ENCODE results near the gene BFSP1. TPM values are rescaled to one million over a fixed set of nuclear protein-coding genes. Genes with fewer than 3 reads are reported as not detected.

The BFSP1 gene
- total and polyA plus RNA-seq, 2 of the 8 experiments (the other 6 are each of a cell fraction or from before 2014, with no cell fraction given) = 1.5 to 2.5 TPM

DNA sequence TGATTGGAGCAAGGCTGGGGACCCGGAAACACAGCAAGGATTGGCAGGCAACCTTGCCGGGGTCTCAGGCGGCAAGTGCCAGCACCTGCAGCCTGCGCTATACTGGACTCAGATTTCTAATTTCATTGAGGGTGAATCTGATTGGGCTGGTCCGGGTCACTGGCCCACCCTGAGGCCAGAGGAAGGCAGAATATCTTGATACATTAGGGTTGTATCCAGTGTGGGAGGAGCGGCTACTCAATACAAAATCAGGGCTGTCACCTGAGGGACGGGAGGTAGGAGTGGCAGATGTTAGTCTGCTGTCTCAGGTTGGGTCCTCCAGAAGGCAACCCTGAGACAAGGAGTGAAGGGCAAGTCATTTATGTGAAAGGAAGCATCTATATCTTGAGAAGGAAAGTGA lies 40.7 kb downstream of the BFSP1 start:
- Histone ChIP-seq H3K18ac (ENCODE audit: extremely low read depth, low read length) (no peak overlapping the region), H3K23me2 (ENCODE audit: low read depth, low read length) (no peaks in the 10 kb centered on the region), H2BK12ac (ENCODE audit: low read depth, low read length) (no peak overlapping the region), H3K14ac (ENCODE audit: insufficient read length) (no peak overlapping the region), H4K91ac (replicated peaks; ENCODE audit: insufficient read length, low read length) (no peak overlapping the region), H2BK15ac (ENCODE audit: low read length) (no peak overlapping the region), H4K20me1 (replicated peaks in 1 of 2; ENCODE audit: control insufficient read depth in 1 of 2, insufficient read depth in 2 of 2, low read length in 2 of 2) (no peaks in the 10 kb centered on the region), H2BK120ac (replicated peaks; ENCODE audit: low read depth, low read length) (no peak overlapping the region), H4K8ac (ENCODE audit: extremely low read depth, insufficient read depth, low read length) (no peak overlapping the region), H2AFZ (ENCODE audit: low read length) (no peak overlapping the region), H3K4ac (replicated peaks; ENCODE audit: insufficient read length, low read depth, low read length) (no peak overlapping the region), H3K27me3 (replicated peaks in 1 of 4; ENCODE audit: control insufficient read depth in 3 of 4, extremely low read depth in 1 of 4, insufficient read depth in 3 of 4, low read length in 3 of 4) (no peaks in the 10 kb centered on the region), H2AK5ac (ENCODE audit: low read depth, low read length) (no peak overlapping the region), H2BK20ac (ENCODE audit: low read length) (no peak overlapping the region), H3K56ac (replicated peaks; ENCODE audit: insufficient read length, low read depth, low read length) (no peak overlapping the region), H3K79me1 (ENCODE audit: low read depth, low read length) (no peaks in the 10 kb centered on the region), H3K36me3 (ENCODE audit: control insufficient read depth in 2 of 4, insufficient read depth in 4 of 4, low read length in 3 of 4) (no peaks in the 10 kb centered on the region), H2BK5ac (ENCODE audit: low read depth, low read length) (no peak overlapping the region), H3K4me1 (replicated peaks in 1 of 4; ENCODE audit: control insufficient read depth in 3 of 4, insufficient read depth in 4 of 4, low read length in 3 of 4) (no peaks in the 10 kb centered on the region), H3K9me3 (ENCODE audit: insufficient read depth in 2 of 2, low read depth in 1 of 2, low read length in 1 of 2) (no peaks in the 10 kb centered on the region), H3K4me3 (ENCODE audit: extremely low read depth in 1 of 4, insufficient read depth in 2 of 4, low read depth in 3 of 4, low read length in 4 of 4) (no peak overlapping the region), H3K9ac (replicated peaks in 1 of 4; ENCODE audit: extremely low read depth in 1 of 4, low read depth in 3 of 4, low read length in 3 of 4) (no peak overlapping the region), H3K4me2 (ENCODE audit: insufficient read depth in 1 of 2, low read depth in 2 of 2, low read length in 2 of 2) (no peak overlapping the region), H3K79me2 (ENCODE audit: control insufficient read depth in 1 of 2, insufficient read depth in 2 of 2, low read length in 2 of 2) (no peaks in the 10 kb centered on the region), H3K27ac (ENCODE audit: low read depth, low read length) (no peak overlapping the region), H4K5ac (ENCODE audit: insufficient read length, low read depth, low read length) (no peak overlapping the region), H3K23ac (ENCODE audit: insufficient read length) (no peak overlapping the region)
- DNase-seq (ENCODE audit: low read depth in 1 of 2, low spot score in 2 of 2) (no peak), FAIRE-seq (no peak)
- TF ChIP-seq YY1 (IDR thresholded peaks at IDR 0.05; ENCODE audit: low read depth, low read length) (no peak), FOSL1 (IDR thresholded peaks at IDR 0.05; ENCODE audit: insufficient read depth, low read depth, low read length) (no peak), ASH2L (IDR thresholded peaks at IDR 0.05; ENCODE audit: low read length) (no peak), KDM4A (IDR thresholded peaks at IDR 0.05; ENCODE audit: low read depth, low read length, severe bottlenecking) (no peak)
- TF ChIP-seq, protein P1, sequence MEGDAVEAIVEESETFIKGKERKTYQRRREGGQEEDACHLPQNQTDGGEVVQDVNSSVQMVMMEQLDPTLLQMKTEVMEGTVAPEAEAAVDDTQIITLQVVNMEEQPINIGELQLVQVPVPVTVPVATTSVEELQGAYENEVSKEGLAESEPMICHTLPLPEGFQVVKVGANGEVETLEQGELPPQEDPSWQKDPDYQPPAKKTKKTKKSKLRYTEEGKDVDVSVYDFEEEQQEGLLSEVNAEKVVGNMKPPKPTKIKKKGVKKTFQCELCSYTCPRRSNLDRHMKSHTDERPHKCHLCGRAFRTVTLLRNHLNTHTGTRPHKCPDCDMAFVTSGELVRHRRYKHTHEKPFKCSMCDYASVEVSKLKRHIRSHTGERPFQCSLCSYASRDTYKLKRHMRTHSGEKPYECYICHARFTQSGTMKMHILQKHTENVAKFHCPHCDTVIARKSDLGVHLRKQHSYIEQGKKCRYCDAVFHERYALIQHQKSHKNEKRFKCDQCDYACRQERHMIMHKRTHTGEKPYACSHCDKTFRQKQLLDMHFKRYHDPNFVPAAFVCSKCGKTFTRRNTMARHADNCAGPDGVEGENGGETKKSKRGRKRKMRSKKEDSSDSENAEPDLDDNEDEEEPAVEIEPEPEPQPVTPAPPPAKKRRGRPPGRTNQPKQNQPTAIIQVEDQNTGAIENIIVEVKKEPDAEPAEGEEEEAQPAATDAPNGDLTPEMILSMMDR (IDR thresholded peaks at IDR 0.05; ENCODE audit: control extremely low read depth in 1 of 3, insufficient read depth in 1 of 3, low read depth in 1 of 3, low read length in 3 of 3) = no peak
- 90% methylated on average over 7 of the region's 7 CpGs; no CpG with 5 or more reads in 1 of the 2 experiments for WGBS, 2 experiments (ENCODE audit: extremely low coverage in 1 of 2, insufficient coverage in 1 of 2, insufficient read length in 1 of 2, insufficient replicate concordance in 2 of 2, low coverage in 1 of 2, low lambda C conversion rate in 2 of 2, missing lambda C conversion rate in 1 of 2)
- ChIA-PET CTCF (ENCODE audit: partially characterized antibody) (interaction anchor here (0.5 to 2.9 kb wide), 3 partner anchors 13 to 686 kb away, joined by 3 to 13 read pairs (median 5); no protein-coding TSS in a partner anchor), POLR2A (ENCODE audit: partially characterized antibody) (no interaction called here)
